ENCODE results near the gene TMSB4X.
"Not testable (repeated sequence)": the region's sequence is repeated elsewhere in the genome, so short reads cannot be mapped to it uniquely, and the experiment has no call there.

TMSB4X gene

GRCh38 chrX:12975991-12976558, 1.2 kb downstream of the TMSB4X start:
- DNase-seq (ENCODE audit: low read depth in 4 of 4, low spot score in 1 of 4), result no peak

- DNase-seq (ENCODE audit: low read depth in 4 of 4, low spot score in 1 of 4), result not testable (repeated sequence)
These were observed 2.2 kb downstream of the TMSB4X start for GRCh38 chrX:12976819-12977732.

GRCh38 chrX:12977761-12978204, 2.9 kb downstream of the TMSB4X start:
- DNase-seq (ENCODE audit: low read depth in 4 of 4, low spot score in 1 of 4), result no peak

GRCh38 chrX:12978205-12979025, 3.5 kb downstream of the TMSB4X start:
- no peak for DNase-seq (ENCODE audit: low read depth in 4 of 4, low spot score in 1 of 4)

- no peak for DNase-seq (ENCODE audit: low read depth in 4 of 4, low spot score in 1 of 4)
These were observed 4.2 kb downstream of the TMSB4X start for GRCh38 chrX:12979026-12979607.

- DNase-seq (ENCODE audit: low read depth in 4 of 4, low spot score in 1 of 4), result no peak
These were observed 4.7 kb downstream of the TMSB4X start for GRCh38 chrX:12979616-12980015.

GRCh38 chrX:12980039-12980438, 5.1 kb downstream of the TMSB4X start:
- DNase-seq (ENCODE audit: low read depth in 4 of 4, low spot score in 1 of 4), result not testable (repeated sequence)

GRCh38 chrX:12981880-12982279, 7.0 kb downstream of the TMSB4X start:
- DNase-seq (ENCODE audit: low read depth in 4 of 4, low spot score in 1 of 4), result no peak

- no peak for DNase-seq (ENCODE audit: low read depth in 4 of 4, low spot score in 1 of 4)
These were observed 9.9 kb downstream of the TMSB4X start for GRCh38 chrX:12984603-12985319.

- DNase-seq (ENCODE audit: low read depth in 4 of 4, low spot score in 1 of 4), result no peak
These were observed 10.4 kb downstream of the TMSB4X start for GRCh38 chrX:12985331-12985730.

GRCh38 chrX:12986164-12986779, 11.4 kb downstream of the TMSB4X start:
- no peak for DNase-seq (ENCODE audit: low read depth in 4 of 4, low spot score in 1 of 4)

- DNase-seq (ENCODE audit: low read depth in 4 of 4, low spot score in 1 of 4), result no peak
These were observed 12.0 kb downstream of the TMSB4X start for GRCh38 chrX:12986886-12987285.

GRCh38 chrX:12987340-12987739, 12.4 kb downstream of the TMSB4X start:
- no peak for DNase-seq (ENCODE audit: low read depth in 4 of 4, low spot score in 1 of 4)

- no peak for DNase-seq (ENCODE audit: low read depth in 4 of 4, low spot score in 1 of 4)
These were observed 13.1 kb downstream of the TMSB4X start for GRCh38 chrX:12987900-12988594.

- DNase-seq (ENCODE audit: low read depth in 4 of 4, low spot score in 1 of 4), result no peak
These were observed 13.9 kb downstream of the TMSB4X start for GRCh38 chrX:12988797-12989196.

GRCh38 chrX:12989461-12989860, 14.6 kb downstream of the TMSB4X start:
- no peak for DNase-seq (ENCODE audit: low read depth in 4 of 4, low spot score in 1 of 4)

- DNase-seq (ENCODE audit: low read depth in 4 of 4, low spot score in 1 of 4), result no peak
These were observed 16.7 kb downstream of the TMSB4X start for GRCh38 chrX:12991575-12991974.

- no peak for DNase-seq (ENCODE audit: low read depth in 4 of 4, low spot score in 1 of 4)
These were observed 17.7 kb downstream of the TMSB4X start for GRCh38 chrX:12992544-12993118.

GRCh38 chrX:12993826-12994225, 18.9 kb downstream of the TMSB4X start:
- DNase-seq (ENCODE audit: low read depth in 4 of 4, low spot score in 1 of 4), result no peak
